HEK293 (cell line): ENCODE data around the gene B3GNT4.

Experiments used
- CTCF ChIA-PET: fragments of 350-600 bp; formaldehyde crosslinking; extraction: SDS; loops from one replicate; lab custom pipeline; 2021; ENCODE audit warnings: antibody characterized with exemption; lab: Yijun Ruan, JAX
- POLR2A ChIA-PET: fragments of 300-600 bp; formaldehyde crosslinking; extraction: SDS; loops from one replicate; lab custom pipeline; 2020; ENCODE audit warnings: antibody characterized with exemption, inconsistent platforms; lab: Yijun Ruan, JAX
- H3K27ac ChIP-seq: fragments of 200-500 bp; sonication (Bioruptor generic); 2 replicates; pipeline ENCODE4 v1.5.1; 2014; ENCODE audit warnings: low read depth, low read length, control low read depth, inconsistent platforms; ENCODE audit errors: extremely low read depth
- H3K36me3 ChIP-seq, 2 experiments: fragments of 200-500 bp in 1 of 2; sonication (Bioruptor generic) in 1 of 2; 1 replicate in 1 of 2; 2 replicates in 1 of 2; pipeline ENCODE4 v1.5.1; 2014 to 2017; ENCODE audit warnings: inconsistent platforms in 2 of 2, low read length in 2 of 2; ENCODE audit not compliant: control insufficient read depth in 2 of 2, insufficient read depth in 1 of 2
- H3K4me1 ChIP-seq: fragments of 200-500 bp; sonication (Bioruptor generic); 2 replicates; pipeline ENCODE4 v1.5.1; 2014; ENCODE audit warnings: mild to moderate bottlenecking, low read length, inconsistent platforms; ENCODE audit not compliant: control insufficient read depth, insufficient read depth
- H3K4me3 ChIP-seq: 2 replicates; pipeline ENCODE4 v1.5.1; 2011; ENCODE audit warnings: low read depth, mild to moderate bottlenecking, control low read depth, low read length, moderate library complexity
- H3K9me3 ChIP-seq: fragments of 200-500 bp; sonication (Bioruptor generic); 2 replicates; pipeline ENCODE4 v1.5.1; 2014; ENCODE audit warnings: low read depth, low read length, inconsistent platforms; ENCODE audit not compliant: control insufficient read depth, insufficient read depth
- AEBP2 ChIP-seq: fragments of 450-650 bp; formaldehyde crosslinking; IDR thresholded peaks from 2 replicates; pipeline ENCODE4 v1.5.1; 2016; ENCODE audit warnings: missing biosample characterization, missing genetic modification characterization, borderline replicate concordance
- MEIS1 ChIP-seq: sonication (generic); formaldehyde crosslinking; IDR thresholded peaks from 2 replicates; pipeline ENCODE4 v1.8.1; 2022; ENCODE audit warnings: missing genetic modification reagents, mild to moderate bottlenecking, borderline replicate concordance
- OSR2 ChIP-seq: fragments of 450-650 bp; formaldehyde crosslinking; IDR thresholded peaks from 2 replicates; pipeline ENCODE4 v1.5.1; 2016; ENCODE audit warnings: missing biosample characterization, missing genetic modification characterization
- SCRT2 ChIP-seq: fragments of 450-650 bp; formaldehyde crosslinking; IDR thresholded peaks from 2 replicates; pipeline ENCODE4 v1.5.1; 2016; ENCODE audit warnings: missing biosample characterization, missing genetic modification characterization
- ZBTB21 ChIP-seq: fragments of 450-650 bp; formaldehyde crosslinking; IDR thresholded peaks from 2 replicates; pipeline ENCODE4 v1.5.1; 2017; ENCODE audit warnings: missing biosample characterization, missing genetic modification characterization
- ZBTB49 ChIP-seq: fragments of 450-650 bp; formaldehyde crosslinking; IDR thresholded peaks from 2 replicates; pipeline ENCODE4 v1.5.1; 2016; ENCODE audit warnings: missing biosample characterization, missing genetic modification characterization, low read depth
- ZIC2 ChIP-seq: fragments of 450-650 bp; formaldehyde crosslinking; IDR thresholded peaks from 2 replicates; pipeline ENCODE4 v1.5.1; 2016; ENCODE audit warnings: missing biosample characterization, missing genetic modification characterization
- ZNF132 ChIP-seq: fragments of 450-650 bp; formaldehyde crosslinking; IDR thresholded peaks from 2 replicates; pipeline ENCODE4 v1.5.1; 2017; ENCODE audit warnings: missing biosample characterization, missing genetic modification characterization, borderline replicate concordance
- ZNF138 ChIP-seq: fragments of 450-650 bp; formaldehyde crosslinking; IDR thresholded peaks from 2 replicates; pipeline ENCODE4 v1.5.1; 2016; ENCODE audit warnings: missing biosample characterization, missing genetic modification characterization, borderline replicate concordance
- ZNF148 ChIP-seq: fragments of 450-650 bp; formaldehyde crosslinking; IDR thresholded peaks from 2 replicates; pipeline ENCODE4 v1.5.0; 2017; ENCODE audit warnings: missing biosample characterization, missing genetic modification characterization, borderline replicate concordance
- ZNF175 ChIP-seq: fragments of 450-650 bp; formaldehyde crosslinking; IDR thresholded peaks from 2 replicates; pipeline ENCODE4 v1.5.1; 2016; ENCODE audit warnings: missing biosample characterization, missing genetic modification characterization
- ZNF202 ChIP-seq: fragments of 450-650 bp; formaldehyde crosslinking; IDR thresholded peaks from 2 replicates; pipeline ENCODE4 v1.5.1; 2016; ENCODE audit warnings: missing biosample characterization, missing genetic modification characterization, borderline replicate concordance
- ZNF221 ChIP-seq: fragments of 450-650 bp; formaldehyde crosslinking; IDR thresholded peaks from 2 replicates; pipeline ENCODE4 v1.5.1; 2017; ENCODE audit warnings: missing biosample characterization, missing genetic modification characterization, borderline replicate concordance
- ZNF239 ChIP-seq: fragments of 450-650 bp; formaldehyde crosslinking; IDR thresholded peaks from 2 replicates; pipeline ENCODE4 v1.5.1; 2016; ENCODE audit warnings: missing biosample characterization, missing genetic modification characterization
- ZNF248 ChIP-seq: fragments of 450-650 bp; formaldehyde crosslinking; IDR thresholded peaks from 2 replicates; pipeline ENCODE4 v1.5.1; 2017; ENCODE audit warnings: missing biosample characterization, missing genetic modification characterization
- ZNF266 ChIP-seq: fragments of 450-650 bp; formaldehyde crosslinking; IDR thresholded peaks from 2 replicates; pipeline ENCODE4 v1.5.1; 2016; ENCODE audit warnings: missing biosample characterization, missing genetic modification characterization, low read depth
- ZNF302 ChIP-seq: fragments of 450-650 bp; formaldehyde crosslinking; IDR thresholded peaks from 2 replicates; pipeline ENCODE4 v1.5.1; 2016; ENCODE audit warnings: missing biosample characterization, missing genetic modification characterization, low read depth
- ZNF354C ChIP-seq: fragments of 450-650 bp; formaldehyde crosslinking; IDR thresholded peaks from 2 replicates; pipeline ENCODE4 v1.5.1; 2016; ENCODE audit warnings: missing biosample characterization, missing genetic modification characterization, low read depth, borderline replicate concordance
- ZNF473 ChIP-seq: fragments of 450-650 bp; formaldehyde crosslinking; IDR thresholded peaks from 2 replicates; pipeline ENCODE4 v1.5.1; 2017; ENCODE audit warnings: missing biosample characterization, missing genetic modification characterization
- ZNF623 ChIP-seq: fragments of 450-650 bp; formaldehyde crosslinking; IDR thresholded peaks from 2 replicates; pipeline ENCODE4 v1.5.1; 2016; ENCODE audit warnings: missing biosample characterization, missing genetic modification characterization
- ZNF677 ChIP-seq: fragments of 450-650 bp; IDR thresholded peaks from 2 replicates; pipeline ENCODE4 v1.5.0; 2018; ENCODE audit warnings: missing biosample characterization, mild to moderate bottlenecking, missing genetic modification characterization, moderate library complexity
- ZNF792 ChIP-seq: fragments of 450-650 bp; formaldehyde crosslinking; IDR thresholded peaks from 2 replicates; pipeline ENCODE4 v1.5.1; 2016; ENCODE audit warnings: missing biosample characterization, missing genetic modification characterization

The B3GNT4 gene

DNA sequence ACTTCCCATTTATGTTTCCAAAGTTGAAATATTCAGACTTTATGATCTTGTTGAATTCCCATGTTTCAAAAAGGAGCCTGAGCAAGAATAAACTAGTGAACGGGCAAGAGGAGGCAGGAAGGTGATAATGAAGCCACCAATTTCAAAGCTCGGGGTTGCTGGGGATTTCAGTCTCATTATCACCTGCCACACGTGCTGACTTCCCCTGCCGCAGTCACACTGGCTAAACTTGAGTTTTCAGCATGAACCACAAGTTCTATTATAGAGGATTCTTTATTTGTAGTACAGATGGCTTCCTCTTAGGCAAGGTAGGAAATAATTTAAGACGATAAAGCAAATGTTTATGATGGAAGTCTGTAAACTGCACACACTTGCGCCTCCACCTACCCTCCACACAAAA, 40.5 kb downstream of the B3GNT4 start (continued):
- TF ChIP-seq ZNF248 (no peak), ZNF623 (no peak), ZNF138 (tag by site-specific recombination) (no peak), ZNF677 (tag by site-specific recombination) (no peak)

DNA sequence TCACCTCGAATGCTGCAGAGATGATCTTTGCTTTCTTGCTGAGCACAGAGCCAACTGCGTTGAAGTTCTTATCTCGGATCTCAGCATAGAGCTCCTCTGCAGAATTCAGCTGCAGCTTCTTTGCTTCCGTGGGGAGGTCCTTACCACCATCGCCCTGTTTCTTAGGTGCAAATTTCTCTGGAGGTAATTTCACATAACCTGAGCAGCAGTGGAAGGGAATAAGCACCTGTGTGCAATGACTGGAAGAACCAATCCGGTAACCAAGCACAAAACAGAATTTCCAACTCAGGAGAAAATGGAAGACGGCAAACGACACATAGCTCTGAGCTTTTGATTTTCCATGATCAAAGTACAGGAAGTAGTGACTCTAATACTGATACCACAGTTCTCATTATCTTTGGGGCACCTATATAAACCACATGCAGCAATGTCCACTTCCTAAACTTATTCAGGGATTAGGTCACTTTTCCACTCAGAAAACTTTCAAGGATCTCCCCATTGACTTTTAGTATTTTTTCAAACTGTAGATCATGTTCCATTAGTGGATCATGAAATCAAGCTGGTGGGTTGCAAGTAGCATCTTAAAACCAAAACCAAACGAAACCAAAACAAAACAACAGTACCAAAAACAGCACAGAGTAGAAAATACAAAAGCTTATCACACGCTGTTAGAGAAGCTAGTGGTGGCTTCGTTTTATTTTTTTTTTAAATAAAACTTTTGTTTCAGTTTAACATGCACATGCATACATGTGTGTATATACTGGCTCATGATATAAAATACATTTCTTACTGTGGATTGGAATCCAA, 41.3 kb downstream of the B3GNT4 start:
- ChIA-PET CTCF (interaction anchor here (0.7 kb wide), 1 partner anchor 944 kb away, joined by 3 read pairs; no protein-coding TSS in a partner anchor), POLR2A (no interaction called here)
- H3K27ac ChIP-seq = no peak overlapping the region
- H3K36me3 ChIP-seq = peaks cover 6 to 30% of the 10 kb centered on the region in 2 experiments; a peak in 2 of 3 replicates
- no peaks in the 10 kb centered on the region for H3K4me1 ChIP-seq
- no peak overlapping the region for H3K4me3 ChIP-seq
- TF ChIP-seq ZNF302 (tag by site-specific recombination) (no peak), AEBP2 (no peak), ZNF239 (tag by site-specific recombination) (no peak), ZNF175 (tag by site-specific recombination) (no peak), ZNF132 (no peak), ZNF792 (tag by site-specific recombination) (no peak), ZNF221 (tag by site-specific recombination) (no peak), ZIC2 (tag by site-specific recombination) (no peak), SCRT2 (tag by site-specific recombination) (no peak), MEIS1 (CRISPR knock-in tag) (no peak), ZBTB21 (tag by site-specific recombination) (no peak)
- TF ChIP-seq, all 188 proteins: peak for 0
- no peaks in the 10 kb centered on the region for H3K9me3 ChIP-seq

DNA sequence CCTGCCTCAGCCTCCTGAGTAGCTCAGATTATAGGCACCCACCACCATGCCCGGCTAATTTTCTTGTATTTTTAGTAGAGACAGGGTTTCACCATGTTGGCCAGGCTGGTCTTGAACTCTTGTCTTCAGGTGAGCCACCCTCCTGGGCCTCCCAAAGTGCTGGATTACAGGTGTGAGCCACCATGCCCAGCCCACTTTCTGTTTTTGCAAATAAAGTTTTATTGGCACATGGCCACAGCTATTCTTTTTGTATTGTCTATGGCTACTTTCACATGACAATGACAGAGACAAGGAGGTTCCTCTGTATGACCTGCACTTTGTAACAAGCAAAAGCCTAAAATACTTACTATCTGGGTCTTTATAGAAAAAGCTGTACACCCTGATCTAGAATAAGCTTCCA, 42.0 kb downstream of the B3GNT4 start:
- POLR2A ChIA-PET = no interaction called here
- TF ChIP-seq ZNF354C (tag by site-specific recombination) (no peak), ZNF623 (no peak)
- no peaks in the 10 kb centered on the region for H3K9me3 ChIP-seq
- H3K4me1 ChIP-seq = no peaks in the 10 kb centered on the region
- H3K36me3 ChIP-seq = peaks cover 6 to 34% of the 10 kb centered on the region in 2 experiments; a peak in 2 of 3 replicates
- CTCF ChIA-PET = no interaction called here
- H3K27ac ChIP-seq = no peak overlapping the region
- no peak overlapping the region for H3K4me3 ChIP-seq

DNA sequence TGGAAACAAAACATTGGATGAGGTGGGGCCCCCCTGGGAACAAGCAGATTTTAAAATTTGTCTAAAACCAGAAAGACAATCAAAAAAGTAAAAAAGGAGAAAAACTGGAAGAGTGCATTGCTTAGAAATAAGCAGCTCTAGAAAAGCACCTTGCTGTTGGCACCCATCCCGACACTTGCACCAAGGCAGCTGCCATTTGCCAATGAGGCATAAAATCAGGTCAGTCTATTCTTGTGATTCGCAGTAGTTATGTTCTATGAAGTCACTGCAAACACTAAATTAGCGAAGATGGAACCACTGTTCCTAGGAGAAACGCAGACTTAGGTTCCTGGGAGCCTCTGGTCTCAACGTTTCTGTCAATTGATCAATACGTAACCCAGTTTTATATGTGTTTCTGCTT, 46.5 kb downstream of the B3GNT4 start:
- peaks cover 9 to 28% of the 10 kb centered on the region in 2 experiments; a peak in 2 of 3 replicates for H3K36me3 ChIP-seq
- no peak overlapping the region for H3K27ac ChIP-seq
- H3K9me3 ChIP-seq = no peaks in the 10 kb centered on the region
- no peak overlapping the region for H3K4me3 ChIP-seq
- no peaks in the 10 kb centered on the region for H3K4me1 ChIP-seq
- ChIA-PET CTCF (interaction anchor here (0.7 to 1.1 kb wide), 3 partner anchors 13 to 106 kb away, joined by 3 to 4 read pairs (median 3); no protein-coding TSS in a partner anchor), POLR2A (no interaction called here)
- TF ChIP-seq ZNF266 (no peak), OSR2 (no peak), ZNF473 (tag by site-specific recombination) (no peak), ZNF221 (tag by site-specific recombination) (no peak), ZBTB49 (tag by site-specific recombination) (no peak), SCRT2 (tag by site-specific recombination) (no peak), ZNF202 (tag by site-specific recombination) (no peak), ZNF148 (tag by site-specific recombination) (no peak), ZIC2 (tag by site-specific recombination) (no peak)
